ENCODE data around the gene TM4SF4. TPM values are rescaled to one million over a fixed set of nuclear protein-coding genes. Genes with fewer than 3 reads are reported as not detected.

Gene TM4SF4
- total and polyA plus RNA-seq, 2 of the 8 experiments (the other 6 are each of a cell fraction or from before 2014, with no cell fraction given), result not detected

GRCh38 chr3:149473357-149474249 is 894 bp upstream of the TM4SF4 start (continued):
- TF ChIP-seq, protein P1, sequence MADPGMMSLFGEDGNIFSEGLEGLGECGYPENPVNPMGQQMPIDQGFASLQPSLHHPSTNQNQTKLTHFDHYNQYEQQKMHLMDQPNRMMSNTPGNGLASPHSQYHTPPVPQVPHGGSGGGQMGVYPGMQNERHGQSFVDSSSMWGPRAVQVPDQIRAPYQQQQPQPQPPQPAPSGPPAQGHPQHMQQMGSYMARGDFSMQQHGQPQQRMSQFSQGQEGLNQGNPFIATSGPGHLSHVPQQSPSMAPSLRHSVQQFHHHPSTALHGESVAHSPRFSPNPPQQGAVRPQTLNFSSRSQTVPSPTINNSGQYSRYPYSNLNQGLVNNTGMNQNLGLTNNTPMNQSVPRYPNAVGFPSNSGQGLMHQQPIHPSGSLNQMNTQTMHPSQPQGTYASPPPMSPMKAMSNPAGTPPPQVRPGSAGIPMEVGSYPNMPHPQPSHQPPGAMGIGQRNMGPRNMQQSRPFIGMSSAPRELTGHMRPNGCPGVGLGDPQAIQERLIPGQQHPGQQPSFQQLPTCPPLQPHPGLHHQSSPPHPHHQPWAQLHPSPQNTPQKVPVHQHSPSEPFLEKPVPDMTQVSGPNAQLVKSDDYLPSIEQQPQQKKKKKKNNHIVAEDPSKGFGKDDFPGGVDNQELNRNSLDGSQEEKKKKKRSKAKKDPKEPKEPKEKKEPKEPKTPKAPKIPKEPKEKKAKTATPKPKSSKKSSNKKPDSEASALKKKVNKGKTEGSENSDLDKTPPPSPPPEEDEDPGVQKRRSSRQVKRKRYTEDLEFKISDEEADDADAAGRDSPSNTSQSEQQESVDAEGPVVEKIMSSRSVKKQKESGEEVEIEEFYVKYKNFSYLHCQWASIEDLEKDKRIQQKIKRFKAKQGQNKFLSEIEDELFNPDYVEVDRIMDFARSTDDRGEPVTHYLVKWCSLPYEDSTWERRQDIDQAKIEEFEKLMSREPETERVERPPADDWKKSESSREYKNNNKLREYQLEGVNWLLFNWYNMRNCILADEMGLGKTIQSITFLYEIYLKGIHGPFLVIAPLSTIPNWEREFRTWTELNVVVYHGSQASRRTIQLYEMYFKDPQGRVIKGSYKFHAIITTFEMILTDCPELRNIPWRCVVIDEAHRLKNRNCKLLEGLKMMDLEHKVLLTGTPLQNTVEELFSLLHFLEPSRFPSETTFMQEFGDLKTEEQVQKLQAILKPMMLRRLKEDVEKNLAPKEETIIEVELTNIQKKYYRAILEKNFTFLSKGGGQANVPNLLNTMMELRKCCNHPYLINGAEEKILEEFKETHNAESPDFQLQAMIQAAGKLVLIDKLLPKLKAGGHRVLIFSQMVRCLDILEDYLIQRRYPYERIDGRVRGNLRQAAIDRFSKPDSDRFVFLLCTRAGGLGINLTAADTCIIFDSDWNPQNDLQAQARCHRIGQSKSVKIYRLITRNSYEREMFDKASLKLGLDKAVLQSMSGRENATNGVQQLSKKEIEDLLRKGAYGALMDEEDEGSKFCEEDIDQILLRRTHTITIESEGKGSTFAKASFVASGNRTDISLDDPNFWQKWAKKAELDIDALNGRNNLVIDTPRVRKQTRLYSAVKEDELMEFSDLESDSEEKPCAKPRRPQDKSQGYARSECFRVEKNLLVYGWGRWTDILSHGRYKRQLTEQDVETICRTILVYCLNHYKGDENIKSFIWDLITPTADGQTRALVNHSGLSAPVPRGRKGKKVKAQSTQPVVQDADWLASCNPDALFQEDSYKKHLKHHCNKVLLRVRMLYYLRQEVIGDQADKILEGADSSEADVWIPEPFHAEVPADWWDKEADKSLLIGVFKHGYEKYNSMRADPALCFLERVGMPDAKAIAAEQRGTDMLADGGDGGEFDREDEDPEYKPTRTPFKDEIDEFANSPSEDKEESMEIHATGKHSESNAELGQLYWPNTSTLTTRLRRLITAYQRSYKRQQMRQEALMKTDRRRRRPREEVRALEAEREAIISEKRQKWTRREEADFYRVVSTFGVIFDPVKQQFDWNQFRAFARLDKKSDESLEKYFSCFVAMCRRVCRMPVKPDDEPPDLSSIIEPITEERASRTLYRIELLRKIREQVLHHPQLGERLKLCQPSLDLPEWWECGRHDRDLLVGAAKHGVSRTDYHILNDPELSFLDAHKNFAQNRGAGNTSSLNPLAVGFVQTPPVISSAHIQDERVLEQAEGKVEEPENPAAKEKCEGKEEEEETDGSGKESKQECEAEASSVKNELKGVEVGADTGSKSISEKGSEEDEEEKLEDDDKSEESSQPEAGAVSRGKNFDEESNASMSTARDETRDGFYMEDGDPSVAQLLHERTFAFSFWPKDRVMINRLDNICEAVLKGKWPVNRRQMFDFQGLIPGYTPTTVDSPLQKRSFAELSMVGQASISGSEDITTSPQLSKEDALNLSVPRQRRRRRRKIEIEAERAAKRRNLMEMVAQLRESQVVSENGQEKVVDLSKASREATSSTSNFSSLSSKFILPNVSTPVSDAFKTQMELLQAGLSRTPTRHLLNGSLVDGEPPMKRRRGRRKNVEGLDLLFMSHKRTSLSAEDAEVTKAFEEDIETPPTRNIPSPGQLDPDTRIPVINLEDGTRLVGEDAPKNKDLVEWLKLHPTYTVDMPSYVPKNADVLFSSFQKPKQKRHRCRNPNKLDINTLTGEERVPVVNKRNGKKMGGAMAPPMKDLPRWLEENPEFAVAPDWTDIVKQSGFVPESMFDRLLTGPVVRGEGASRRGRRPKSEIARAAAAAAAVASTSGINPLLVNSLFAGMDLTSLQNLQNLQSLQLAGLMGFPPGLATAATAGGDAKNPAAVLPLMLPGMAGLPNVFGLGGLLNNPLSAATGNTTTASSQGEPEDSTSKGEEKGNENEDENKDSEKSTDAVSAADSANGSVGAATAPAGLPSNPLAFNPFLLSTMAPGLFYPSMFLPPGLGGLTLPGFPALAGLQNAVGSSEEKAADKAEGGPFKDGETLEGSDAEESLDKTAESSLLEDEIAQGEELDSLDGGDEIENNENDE (IDR thresholded peaks at IDR 0.05; ENCODE audit: insufficient replicate concordance, low read length), result no peak
- TF ChIP-seq MAX (IDR thresholded peaks at IDR 0.05) (no peak), TEAD4 (IDR thresholded peaks at IDR 0.05; ENCODE audit: low read depth, low read length) (no peak), SIRT6 (IDR thresholded peaks at IDR 0.05; ENCODE audit: low read length) (no peak), POU5F1 (IDR thresholded peaks at IDR 0.05; ENCODE audit: low read depth, low read length) (no peak), CHD2 (IDR thresholded peaks at IDR 0.05; ENCODE audit: low read length) (no peak), TBP (IDR thresholded peaks at IDR 0.05; ENCODE audit: low read depth, low read length) (no peak), JUND (IDR thresholded peaks at IDR 0.05; ENCODE audit: low read length) (no peak)

Data from H1 (cell line).